Erythroblast (primary cell): ENCODE results near the gene VSTM2B.

Source experiments
- DNase-seq, 2 experiments: peaks; one replicate each; lab custom pipeline; 2025; lab: John Stamatoyannopoulos, UW
- GATA1 ChIP-seq: IDR thresholded peaks from 2 replicates; pipeline ENCODE4 v1.6.1; 2011; ENCODE audit warnings: low read depth, mild to moderate bottlenecking, control low read depth, low read length, moderate library complexity
- POLR2A ChIP-seq: IDR thresholded peaks from 2 replicates; pipeline ENCODE4 v1.6.1; 2011; ENCODE audit warnings: mild to moderate bottlenecking, low read length

Gene VSTM2B

DNA sequence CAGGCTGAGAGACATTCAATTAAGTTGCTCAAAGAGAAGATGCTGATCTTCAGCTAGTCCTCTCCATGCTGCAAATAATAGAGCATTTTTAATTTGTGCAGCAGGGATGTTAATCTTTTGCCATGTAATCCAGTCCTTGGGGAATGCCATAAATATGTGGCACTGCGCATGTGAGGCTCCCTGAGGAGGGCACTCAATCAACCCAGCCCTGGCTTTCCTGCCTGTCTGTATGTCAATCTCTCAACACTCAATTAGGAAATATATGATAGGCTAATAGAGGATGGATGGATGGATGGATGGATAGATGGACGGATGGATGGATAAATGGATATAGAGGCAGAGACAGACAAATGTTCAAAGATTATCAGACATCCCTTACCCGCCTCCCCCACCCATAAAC lies 48.7 kb downstream of the VSTM2B start:
- no peak for DNase-seq
- TF ChIP-seq POLR2A (no peak), GATA1 (no peak)

DNA sequence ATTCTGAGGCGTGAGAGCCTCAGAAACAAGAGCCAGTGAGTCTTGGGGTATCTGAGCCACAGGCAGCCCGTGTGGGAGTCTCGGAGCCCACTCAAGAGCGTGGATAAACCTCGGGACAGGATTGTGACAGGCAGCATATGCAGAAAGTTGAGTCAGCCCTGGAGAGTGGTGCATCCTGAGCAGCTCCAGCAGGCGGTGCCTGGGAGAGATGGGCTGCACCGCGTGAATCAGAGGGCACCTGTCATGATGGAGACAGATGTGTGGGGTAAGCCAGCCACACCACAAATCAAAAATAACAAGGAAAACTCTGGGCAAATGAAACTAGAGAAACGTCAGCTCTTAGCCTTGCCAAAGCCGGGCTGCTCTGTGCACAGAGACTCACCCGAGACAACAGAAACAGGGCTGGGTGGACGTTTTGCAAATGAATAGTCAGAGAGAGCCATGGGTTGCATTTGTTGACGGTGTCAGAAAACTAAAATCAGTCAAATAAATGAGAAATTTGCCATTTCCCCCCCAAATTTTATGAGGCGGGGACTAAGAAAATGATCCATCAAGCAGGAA lies 50.3 kb downstream of the VSTM2B start:
- no peak for DNase-seq

DNA sequence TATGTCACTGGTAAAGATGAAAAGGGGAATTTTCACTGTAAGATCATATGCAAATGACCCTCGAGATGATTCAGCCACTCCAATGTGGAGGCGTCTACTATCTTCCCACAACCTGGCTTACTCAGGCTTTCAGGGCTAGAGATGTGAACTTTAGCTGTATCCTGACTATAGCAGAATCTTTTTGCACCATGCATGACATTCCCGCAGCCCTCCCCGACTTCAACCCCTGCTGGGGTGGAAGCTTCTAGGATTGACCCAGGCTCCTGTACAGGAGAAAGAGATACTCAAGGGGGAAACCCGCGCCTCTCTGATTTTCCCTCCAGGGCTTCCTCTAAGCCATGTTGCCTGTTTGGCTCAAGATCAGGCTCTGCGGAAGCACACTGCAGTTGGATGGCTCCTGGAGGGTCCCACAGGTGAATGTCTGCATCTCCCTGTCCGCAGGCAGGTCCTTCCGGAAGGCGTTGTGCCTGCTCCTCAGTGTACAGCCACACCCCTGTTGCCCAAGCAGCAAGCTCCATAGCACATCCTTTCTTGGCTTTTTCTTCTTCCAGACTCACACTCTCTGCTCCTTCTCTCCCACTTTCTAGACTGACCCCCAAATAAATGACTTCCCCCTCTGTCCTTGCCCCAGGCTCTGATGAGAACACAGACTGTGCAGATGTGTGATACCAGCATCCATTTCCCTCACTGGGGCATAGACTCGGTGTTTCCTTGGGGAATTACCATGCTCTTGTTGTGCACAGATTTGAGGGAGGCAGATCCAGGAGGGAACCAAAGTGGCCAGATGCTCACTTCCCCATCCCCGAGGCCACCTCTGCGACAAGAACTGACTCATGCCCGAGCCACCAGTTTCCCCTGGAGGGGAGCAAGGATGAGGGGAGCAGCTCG lies 51.2 kb downstream of the VSTM2B start:
- TF ChIP-seq GATA1 (no peak), POLR2A (no peak)

More for the DNA sequence above, 50.3 kb downstream of the VSTM2B start:
- TF ChIP-seq POLR2A, result no peak
- no peak for TF ChIP-seq GATA1

DNA sequence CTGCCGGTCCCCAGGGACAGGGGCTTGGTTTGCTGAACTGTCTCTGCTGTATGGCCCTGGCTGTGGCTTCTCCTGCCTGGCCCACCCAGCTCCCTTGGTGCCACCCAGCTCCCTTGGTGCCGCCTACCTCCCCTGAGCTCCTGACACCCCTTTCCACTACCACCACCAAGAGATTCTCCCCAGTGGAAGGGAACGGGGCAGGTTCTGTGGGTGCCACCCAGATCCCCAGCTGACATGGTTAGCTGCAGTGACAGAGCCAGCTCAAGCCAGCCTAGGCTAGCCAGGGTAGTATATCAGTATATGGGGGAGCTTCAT lies 51.8 kb downstream of the VSTM2B start:
- no peak for DNase-seq
- TF ChIP-seq POLR2A (no peak), GATA1 (no peak)

More for the DNA sequence above, 51.2 kb downstream of the VSTM2B start:
- DNase-seq, result no peak

DNA sequence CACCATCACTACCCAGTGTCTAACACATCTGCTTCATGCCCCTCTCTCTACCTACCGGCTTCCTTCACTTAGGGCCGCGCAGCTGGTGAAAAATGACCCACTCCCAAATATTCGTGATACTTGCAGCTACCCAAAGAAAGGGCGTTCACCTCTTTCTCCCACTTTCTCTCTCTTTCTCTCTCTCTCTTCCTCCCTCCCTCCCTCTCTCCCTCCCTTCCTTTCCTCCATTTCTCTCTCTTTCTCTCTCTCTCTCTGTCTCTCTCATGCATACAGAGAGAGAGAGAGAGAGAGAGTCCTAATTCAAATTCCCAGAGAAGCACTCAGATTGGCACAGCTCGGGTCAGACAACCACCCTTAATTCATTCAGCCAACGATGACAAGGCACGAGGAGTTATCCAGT lies 52.6 kb downstream of the VSTM2B start:
- no peak for DNase-seq
- TF ChIP-seq POLR2A (no peak), GATA1 (no peak)

DNA sequence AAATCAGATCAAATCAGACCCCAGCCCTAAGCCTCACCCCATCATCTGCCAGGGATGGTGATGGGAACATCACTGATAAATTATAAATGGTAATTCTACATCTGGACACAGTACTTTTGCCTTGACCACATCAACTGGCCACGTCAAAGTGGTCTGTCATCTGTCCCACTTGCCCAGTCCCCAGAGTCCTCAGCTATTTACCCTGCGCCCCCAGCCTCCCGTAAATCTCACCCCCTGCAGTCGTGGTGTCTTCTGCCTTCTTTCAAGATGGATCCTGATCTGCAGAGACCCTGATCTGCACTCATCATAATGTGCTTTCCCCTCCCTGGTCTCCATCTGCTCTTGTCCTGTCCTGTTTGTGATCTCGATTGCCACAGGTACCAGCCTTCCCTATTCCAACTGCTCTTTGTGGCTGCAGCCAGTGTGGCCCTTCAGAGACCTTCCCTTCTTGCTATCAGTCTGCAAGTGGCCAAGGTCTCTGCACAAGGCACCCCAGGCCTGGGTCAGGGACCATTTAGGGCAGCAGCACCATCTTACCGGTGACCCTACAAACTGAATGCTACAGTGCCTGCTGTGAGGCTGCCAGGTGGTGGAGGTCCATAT lies 53.6 kb downstream of the VSTM2B start:
- TF ChIP-seq POLR2A (no peak), GATA1 (no peak)
- no peak for DNase-seq

DNA sequence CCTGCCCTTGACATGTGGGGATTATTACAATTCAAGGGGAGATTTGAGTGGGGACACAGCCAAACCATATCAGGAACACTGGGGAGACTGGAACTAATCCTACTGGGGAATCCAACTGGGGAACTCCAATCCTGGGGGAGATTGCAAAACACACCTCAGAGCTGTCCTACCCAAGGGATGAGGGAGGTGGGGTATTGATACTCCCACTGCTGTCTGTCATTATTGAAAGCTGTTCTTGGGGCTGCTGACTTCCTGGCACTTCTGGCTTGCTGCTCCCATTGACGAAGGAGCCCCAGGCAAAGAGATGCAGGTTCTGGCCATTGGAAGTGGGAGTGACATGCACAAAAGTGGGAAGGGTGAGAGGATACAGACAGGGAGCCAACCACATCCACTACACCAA lies 55.6 kb downstream of the VSTM2B start:
- TF ChIP-seq GATA1 (no peak), POLR2A (no peak)

DNA sequence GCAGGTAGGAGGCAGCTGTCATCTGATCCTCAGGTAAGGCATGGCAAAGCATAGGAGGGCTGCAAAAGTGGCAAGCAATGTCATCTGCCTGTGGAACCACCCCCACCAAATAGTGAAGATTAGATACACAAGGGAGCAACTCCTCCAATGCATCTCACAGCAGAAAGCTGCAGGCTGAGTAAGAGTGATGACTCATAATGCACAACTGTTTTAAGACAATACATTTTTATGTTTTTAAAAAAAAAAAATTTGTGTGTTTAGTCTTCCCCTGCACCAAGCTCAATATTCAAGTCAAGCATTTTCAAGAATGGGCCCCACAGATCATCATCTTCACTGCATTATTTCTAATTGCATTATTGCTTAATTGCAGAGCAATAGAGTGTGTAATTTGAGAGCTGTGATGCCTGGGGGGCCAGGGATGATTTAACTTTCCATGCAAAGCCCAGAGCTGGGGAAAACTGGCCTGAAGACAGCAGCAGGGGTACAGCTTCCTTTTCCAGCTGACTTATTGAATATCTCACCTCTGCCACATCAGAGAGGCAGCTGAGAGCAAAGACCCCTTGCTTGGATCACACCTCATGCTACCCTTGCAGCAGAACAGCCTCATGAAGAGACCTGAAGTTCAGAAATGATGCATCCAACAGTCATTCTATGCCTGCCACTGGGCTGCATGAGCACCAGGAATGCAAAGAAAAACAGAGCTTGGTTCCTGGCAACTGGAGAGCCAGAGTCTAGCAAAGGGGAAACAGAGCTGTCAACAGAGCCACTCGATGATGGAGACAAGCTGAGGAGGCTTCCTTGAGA lies 57.6 kb downstream of the VSTM2B start:
- DNase-seq, result no peak
- TF ChIP-seq GATA1 (no peak), POLR2A (no peak)

More for the DNA sequence above, 55.6 kb downstream of the VSTM2B start:
- DNase-seq, result no peak

DNA sequence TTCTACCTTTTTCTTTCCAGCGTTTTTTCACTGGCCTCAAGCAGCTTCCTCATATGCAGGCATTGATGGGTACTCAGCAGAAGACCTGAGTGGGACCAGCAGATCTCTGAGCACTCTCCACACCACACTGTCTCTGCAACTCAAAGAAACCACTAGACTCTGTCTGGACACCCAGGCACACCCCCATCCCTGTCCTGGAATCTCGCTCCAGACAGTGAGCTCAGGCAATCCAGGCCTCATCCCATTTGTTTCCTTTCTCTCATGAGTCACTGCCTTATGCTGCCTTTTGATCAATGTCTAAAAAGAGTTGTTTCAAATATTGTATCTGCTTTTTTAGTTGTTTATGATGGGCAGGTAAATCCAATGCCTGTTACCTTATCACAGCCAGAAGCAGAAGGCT lies 60.6 kb downstream of the VSTM2B start:
- DNase-seq, result no peak
- no peak for TF ChIP-seq POLR2A

DNA sequence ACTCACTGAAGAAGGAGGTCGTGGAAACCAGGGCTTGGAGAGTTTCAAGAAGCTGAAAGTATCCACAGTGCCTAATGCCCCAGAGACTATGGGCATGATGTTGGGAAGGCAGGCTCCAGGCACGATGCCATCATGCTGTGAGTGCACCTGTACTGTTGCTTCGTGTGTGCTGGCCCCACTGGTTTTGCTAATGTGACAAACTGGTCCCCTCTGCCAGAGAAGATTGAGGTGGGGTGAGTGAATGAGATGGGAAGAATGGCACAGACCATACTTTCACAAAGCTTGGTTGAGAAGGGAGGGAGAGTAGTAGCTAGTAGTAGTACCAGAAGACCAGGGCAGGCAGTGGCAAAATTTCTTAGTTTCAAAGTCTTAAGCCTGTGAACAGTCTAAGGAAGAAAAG lies 61.3 kb downstream of the VSTM2B start:
- DNase-seq, result no peak

DNA sequence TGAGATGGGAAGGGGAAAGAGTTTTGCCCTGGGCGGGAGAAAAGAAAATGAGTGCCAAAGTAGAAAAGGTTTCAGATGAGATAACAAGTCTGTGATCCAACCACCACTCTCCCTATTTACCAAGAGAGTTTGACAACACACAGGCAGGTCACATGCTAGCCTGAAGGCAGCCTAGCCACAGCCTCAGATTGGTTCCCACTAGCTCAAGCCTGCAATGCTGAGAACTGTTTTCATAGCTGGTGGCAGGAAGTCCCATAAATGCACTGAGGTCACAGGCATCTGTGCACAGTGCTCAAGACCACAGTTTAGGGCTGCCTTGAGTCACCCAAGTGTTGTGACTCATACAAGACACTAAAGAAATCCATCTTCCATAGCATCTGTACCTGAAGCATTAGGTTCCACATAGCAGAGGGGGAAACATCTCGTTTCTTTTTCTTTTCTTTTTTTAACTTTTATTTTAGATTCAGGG lies 61.8 kb downstream of the VSTM2B start:
- DNase-seq, result no peak
- TF ChIP-seq POLR2A (no peak), GATA1 (no peak)

More for the DNA sequence above, 61.3 kb downstream of the VSTM2B start:
- TF ChIP-seq POLR2A (no peak), GATA1 (no peak)

DNA sequence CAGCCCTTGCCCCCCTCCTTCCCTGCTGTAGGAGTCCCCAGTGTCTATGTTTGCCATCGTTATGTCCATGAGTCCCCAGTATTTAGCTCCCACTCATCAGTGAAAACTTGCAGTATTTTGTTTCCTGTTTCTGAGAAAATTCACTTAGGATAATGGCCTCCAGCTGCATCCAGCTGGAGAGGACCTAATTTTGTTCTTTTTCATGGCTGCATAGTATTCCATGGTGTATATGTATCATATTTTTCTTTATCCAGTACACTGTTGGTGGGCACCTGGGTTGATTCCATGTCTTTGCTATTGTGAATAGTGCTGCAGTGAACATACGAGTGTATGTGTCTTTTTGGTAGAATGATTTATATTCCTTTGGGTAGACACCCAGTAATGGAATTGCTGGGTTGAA lies 62.3 kb downstream of the VSTM2B start:
- no peak for TF ChIP-seq POLR2A
- TF ChIP-seq GATA1, result no peak
- DNase-seq, result no peak

DNA sequence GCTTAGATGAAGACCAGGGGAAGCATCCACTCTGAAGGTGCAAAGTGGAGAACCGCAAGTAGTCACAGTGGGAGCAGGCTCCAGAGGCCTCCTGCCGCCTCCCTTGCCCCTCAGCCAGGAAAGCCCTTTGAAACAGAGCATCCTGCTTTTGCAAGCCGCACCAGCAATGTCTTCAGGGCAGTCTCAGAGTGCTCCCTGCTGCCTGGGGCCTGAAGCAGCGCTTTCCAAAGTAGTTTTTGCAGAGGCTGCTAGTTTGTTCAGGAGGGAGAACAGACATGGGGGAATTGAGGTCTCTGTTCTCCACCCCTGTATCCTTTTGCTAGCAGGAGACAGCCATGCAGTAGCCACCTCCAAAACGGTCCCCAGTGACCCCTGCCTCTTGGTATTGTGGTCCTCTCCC lies 64.5 kb downstream of the VSTM2B start:
- TF ChIP-seq POLR2A, result no peak
- TF ChIP-seq GATA1, result no peak
- DNase-seq, result no peak

DNA sequence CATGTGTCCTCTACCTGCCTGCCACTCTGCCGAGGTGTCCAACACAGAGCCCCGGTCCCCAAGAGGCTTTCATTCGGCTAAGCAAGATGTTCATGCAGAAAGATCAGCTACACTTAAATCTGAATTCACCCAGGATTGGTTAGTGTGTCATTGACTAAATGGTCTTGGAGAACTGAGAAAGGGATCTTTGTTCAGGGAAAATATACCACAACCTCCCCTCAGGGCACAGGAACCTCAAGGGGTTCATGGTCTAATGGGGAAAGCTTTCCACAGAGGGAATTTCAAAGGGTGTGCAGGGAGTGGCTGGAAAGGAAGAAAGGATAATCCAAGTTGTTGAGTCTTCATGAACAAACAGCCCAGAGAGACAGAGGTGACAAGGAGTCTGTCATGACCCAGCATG lies 65.9 kb downstream of the VSTM2B start:
- TF ChIP-seq GATA1 (no peak), POLR2A (no peak)
- DNase-seq, result no peak
